ENCODE results near the gene VASN.
"Not testable (repeated sequence)": the region's sequence is repeated elsewhere in the genome, so short reads cannot be mapped to it uniquely, and the experiment has no call there.

The VASN gene

GRCh38 chr16:4337540-4338088 is 34.0 kb upstream of the VASN start:
- no peak for DNase-seq (ENCODE audit: low spot score)

DNA sequence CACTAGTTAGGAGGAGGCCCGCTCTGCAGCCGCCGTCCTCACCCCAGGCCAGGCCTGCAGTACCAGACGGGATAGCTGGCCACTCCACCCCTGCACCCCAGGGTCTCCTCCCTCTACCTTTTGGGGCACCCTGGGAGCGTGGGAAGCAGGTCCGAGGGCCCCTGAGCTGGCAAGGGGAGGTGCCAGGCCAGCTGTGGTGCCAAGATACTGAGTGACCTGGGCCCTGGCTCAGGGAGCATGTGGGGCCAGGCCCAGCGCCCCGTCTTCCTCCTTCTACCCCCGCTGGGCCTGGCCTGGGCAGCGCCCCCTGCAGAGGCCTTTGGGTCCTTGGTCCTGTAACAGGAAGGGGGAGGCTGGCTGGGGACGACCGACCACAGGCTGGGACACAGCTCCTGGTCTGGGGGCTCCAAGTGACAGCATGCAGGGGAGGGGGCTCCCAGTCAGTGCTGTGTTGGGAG is 33.5 kb upstream of the VASN start:
- no peak for DNase-seq (ENCODE audit: low spot score)

GRCh38 chr16:4338712-4339299 is 32.8 kb upstream of the VASN start:
- DNase-seq (ENCODE audit: low spot score): no peak

GRCh38 chr16:4339455-4339854 is 32.2 kb upstream of the VASN start:
- DNase-seq (ENCODE audit: low spot score): no peak

GRCh38 chr16:4339909-4340308 is 31.7 kb upstream of the VASN start:
- no peak for DNase-seq (ENCODE audit: low spot score)

DNA sequence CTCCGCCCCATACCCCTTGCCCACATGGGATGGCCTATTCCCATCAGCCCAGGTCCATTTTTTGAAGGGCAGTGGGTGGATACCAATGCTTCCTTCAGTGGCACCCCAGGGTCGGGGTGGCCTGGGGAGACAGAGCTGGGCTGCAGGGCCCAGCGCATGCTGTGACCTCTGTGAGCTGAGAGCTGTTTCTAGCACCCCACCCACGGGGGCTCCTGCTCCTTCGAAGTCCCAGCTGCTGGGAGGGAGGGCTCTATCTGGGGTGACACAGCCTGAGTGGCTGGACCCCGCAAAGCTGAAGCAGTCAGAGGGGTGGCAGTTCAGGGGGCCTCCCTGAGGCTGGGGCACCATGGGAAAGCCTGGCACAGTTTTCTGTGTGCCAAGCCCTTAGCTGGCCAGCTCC is 31.2 kb upstream of the VASN start:
- no peak for DNase-seq (ENCODE audit: low spot score)

- no peak for DNase-seq (ENCODE audit: low spot score)
These were observed 30.4 kb upstream of the VASN start for GRCh38 chr16:4341250-4341649.

GRCh38 chr16:4342866-4343744 is 28.5 kb upstream of the VASN start:
- no peak for DNase-seq (ENCODE audit: low spot score)

DNA sequence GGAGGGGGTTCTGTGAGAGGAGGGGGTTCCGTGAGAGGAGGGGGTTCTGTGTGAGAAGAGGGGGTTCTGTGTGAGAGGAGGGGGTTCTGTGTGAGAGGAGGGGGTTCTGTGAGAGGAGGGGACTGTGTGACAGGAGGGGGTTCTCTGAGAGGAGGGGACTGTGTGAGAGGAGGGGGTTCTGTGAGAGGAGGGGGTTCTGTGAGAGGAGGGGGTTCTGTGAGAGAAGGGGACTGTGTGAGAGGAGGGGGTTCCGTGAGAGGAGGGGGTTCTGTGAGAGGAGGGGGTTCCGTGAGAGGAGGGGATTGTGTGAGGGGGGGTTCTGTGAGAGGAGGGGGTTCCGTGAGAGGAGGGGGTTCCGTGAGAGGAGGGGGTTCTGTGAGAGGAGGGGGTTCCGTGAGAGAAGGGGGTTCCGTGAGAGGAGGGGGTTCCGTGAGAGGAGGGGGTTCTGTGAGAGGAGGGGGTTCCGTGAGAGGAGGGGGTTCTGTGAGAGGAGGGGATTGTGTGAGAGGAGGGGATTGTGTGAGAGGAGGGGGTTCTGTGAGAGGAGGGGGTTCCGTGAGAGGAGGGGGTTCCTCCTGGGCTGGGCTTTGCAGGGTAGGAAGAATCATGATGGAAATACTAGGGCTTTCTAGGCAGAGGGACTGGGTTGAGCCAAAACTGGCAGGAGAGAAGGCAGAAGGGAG is 27.2 kb upstream of the VASN start:
- not testable (repeated sequence) for DNase-seq (ENCODE audit: low spot score)

GRCh38 chr16:4344983-4345835 is 26.4 kb upstream of the VASN start:
- DNase-seq (ENCODE audit: low spot score): no peak

DNA sequence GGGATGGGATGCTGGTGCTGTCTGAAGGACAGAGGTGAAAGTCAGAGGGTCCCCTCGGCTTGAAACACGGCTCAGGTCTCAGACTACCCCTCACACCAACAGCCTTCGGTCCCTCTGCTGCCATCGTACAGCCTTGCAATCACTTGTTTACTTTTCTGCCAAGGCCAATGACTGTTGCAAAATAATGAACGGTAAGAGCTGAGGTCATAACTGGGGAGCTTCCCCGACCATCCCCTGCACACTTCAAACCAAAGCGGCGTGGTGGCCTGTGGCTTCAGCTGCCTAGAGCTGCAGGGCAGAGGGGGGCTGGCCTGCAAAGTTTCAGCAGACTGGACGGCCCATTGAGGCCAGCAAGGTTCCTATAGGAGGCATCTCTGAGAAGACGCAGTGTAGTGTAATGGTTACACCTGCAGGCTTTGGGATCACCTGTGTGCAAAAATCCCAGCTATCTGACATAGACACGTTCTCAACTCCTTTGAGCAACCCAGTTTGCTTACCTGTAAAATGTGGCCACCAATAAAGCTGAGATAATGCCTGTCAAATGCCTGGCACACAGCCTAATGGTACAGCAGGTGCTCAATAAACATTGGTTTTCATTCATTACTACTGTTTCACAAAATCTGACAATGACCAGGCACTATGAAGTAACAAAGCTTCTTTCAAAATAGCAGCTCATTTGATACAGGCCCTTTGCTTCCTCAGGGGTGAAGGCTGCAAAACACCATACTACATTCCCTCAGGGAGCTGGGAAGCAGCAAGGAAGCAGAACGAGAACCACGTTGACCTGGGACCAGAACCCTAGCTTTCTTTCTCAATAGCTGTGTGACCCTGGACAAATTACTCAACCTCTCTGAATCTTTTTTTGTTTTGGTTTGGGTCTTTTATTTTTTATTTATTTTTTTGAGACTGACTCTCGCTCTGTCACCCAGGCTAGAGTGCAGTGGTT is 25.5 kb upstream of the VASN start:
- no peak for DNase-seq (ENCODE audit: low spot score)

- no peak for DNase-seq (ENCODE audit: low spot score)
These were observed 24.6 kb upstream of the VASN start for GRCh38 chr16:4347010-4347409.

- no peak for DNase-seq (ENCODE audit: low spot score)
These were observed 23.7 kb upstream of the VASN start for GRCh38 chr16:4347765-4348509.

DNA sequence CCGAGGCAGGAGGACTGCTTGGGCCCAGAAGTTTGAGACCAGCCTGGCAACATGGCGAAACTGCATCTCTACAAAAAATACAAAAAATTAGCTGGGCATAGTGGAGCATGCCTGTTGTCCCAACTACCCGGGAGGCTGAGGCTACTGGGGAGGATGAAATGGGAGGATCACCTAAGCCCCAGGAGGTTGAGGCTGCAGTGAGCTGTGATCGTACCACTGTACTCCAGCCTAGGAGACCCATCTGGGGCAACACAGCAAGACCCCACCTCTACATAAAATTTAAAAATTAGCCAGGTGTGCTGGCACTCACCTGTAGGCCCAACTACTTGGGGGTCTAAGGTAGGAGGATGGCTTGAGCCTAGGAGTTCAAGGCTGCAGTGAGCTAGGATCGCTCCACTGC is 22.3 kb upstream of the VASN start:
- no peak for DNase-seq (ENCODE audit: low spot score)

DNA sequence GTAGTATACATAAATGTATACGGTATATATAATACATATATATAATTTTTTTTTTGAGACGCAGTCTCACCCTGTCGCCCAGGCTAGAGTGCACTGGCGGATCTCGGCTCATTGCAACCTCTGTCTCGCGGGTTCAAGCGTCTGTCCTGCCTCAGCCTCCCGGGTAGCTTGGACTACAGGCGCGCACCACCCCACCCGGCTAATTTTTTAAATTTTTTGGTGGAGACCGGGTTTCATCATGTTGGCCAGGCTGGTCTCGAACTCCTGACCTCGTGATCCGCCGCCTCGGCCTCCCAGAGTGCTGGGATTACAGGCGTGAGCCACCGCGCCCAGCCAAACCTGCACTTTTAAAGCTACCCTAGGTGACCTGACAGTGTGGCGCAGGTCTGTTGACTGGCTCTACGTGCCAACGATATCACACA is 21.3 kb upstream of the VASN start:
- no peak for DNase-seq (ENCODE audit: low spot score)

GRCh38 chr16:4350787-4351659 is 20.6 kb upstream of the VASN start, which contains the start of gene PAM16:
TSS of gene PAM16 (minus strand) at chr16:4351321. CDS start at chr16:4351234, 87 bp downstream.
- DNase-seq (ENCODE audit: low spot score): peak; percentile 98

- no peak for DNase-seq (ENCODE audit: low spot score)
These were observed 19.8 kb upstream of the VASN start for GRCh38 chr16:4351880-4352279.

DNA sequence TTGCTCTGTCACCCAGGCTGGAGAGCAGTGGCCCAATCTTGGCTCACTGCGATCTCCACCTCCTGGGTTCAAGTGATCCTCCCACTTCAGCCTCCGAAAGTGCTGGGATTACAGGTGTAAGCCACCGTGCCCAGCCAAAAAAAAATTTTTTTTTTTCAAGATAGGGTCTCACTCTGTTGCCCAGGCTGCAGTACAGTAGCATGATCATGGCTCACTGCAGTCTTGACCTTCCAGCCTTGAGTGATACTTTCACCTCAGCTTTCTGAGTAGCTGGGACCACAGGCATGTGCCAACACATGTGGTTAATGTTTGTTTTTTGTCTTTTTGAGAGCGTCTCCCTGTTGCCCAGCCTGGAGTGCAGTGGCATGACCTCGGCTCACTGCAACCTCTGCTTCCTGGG is 18.8 kb upstream of the VASN start:
- DNase-seq (ENCODE audit: low spot score): no peak

- no peak for DNase-seq (ENCODE audit: low spot score)
These were observed 18.0 kb upstream of the VASN start for GRCh38 chr16:4353675-4354074.
